ENCODE measurements around the gene HELZ. TPM values are rescaled to one million over a fixed set of nuclear protein-coding genes. Genes with fewer than 3 reads are reported as not detected.
"Not testable (repeated sequence)": the region's sequence is repeated elsewhere in the genome, so short reads cannot be mapped to it uniquely, and the experiment has no call there.

The HELZ gene, protein sequence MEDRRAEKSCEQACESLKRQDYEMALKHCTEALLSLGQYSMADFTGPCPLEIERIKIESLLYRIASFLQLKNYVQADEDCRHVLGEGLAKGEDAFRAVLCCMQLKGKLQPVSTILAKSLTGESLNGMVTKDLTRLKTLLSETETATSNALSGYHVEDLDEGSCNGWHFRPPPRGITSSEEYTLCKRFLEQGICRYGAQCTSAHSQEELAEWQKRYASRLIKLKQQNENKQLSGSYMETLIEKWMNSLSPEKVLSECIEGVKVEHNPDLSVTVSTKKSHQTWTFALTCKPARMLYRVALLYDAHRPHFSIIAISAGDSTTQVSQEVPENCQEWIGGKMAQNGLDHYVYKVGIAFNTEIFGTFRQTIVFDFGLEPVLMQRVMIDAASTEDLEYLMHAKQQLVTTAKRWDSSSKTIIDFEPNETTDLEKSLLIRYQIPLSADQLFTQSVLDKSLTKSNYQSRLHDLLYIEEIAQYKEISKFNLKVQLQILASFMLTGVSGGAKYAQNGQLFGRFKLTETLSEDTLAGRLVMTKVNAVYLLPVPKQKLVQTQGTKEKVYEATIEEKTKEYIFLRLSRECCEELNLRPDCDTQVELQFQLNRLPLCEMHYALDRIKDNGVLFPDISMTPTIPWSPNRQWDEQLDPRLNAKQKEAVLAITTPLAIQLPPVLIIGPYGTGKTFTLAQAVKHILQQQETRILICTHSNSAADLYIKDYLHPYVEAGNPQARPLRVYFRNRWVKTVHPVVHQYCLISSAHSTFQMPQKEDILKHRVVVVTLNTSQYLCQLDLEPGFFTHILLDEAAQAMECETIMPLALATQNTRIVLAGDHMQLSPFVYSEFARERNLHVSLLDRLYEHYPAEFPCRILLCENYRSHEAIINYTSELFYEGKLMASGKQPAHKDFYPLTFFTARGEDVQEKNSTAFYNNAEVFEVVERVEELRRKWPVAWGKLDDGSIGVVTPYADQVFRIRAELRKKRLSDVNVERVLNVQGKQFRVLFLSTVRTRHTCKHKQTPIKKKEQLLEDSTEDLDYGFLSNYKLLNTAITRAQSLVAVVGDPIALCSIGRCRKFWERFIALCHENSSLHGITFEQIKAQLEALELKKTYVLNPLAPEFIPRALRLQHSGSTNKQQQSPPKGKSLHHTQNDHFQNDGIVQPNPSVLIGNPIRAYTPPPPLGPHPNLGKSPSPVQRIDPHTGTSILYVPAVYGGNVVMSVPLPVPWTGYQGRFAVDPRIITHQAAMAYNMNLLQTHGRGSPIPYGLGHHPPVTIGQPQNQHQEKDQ (N-terminal part only)
- polyA plus RNA-seq (2013, experiment 1 of 4): 20.6 TPM
- polyA plus RNA-seq (2013, experiment 2 of 4): 21.2 TPM
- polyA plus RNA-seq (2013, experiment 3 of 4): 12.4 TPM
- 17.7 TPM for polyA plus RNA-seq (2013, experiment 4 of 4)

DNA sequence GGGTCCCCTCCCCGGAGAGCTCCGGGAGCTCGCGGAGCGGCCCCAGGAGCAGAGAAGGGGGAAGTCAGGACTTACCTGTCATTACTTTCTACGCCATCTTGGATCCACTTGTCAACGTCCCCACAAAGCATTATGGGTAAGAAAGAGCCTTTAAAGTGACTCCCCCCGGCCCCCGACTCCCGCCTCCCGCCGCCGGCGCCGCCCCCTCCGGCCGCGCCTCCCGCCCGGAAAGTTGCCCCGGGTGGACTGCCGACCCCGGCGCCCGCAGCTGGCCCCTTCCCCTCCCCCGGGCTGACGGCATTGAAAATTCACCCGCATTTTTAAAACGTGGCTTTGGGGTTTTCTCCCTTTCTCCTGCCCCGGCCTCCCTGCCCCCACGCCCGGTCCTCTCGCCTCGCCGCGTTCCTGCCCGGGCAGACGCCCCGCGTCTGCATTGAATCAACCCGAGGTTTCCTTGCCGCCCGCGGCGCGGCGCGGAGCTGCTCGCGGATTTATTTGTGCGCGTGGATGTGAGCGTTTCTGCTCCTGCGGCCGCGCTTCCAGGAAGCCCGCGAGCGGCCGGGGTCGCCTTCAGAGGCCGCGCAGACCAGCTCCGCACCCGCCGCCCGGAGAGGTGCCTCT lies at the start of gene HELZ:
Gene HELZ, minus strand, starts transcription at position 124 of the 621 bp plus-strand sequence. CDS start 26,392 bp downstream, outside the sequence.
- H3K36me3 ChIP-seq (ENCODE audit: control insufficient read depth, insufficient read depth, low read length): no peaks in the 10 kb centered on the region
- 0% methylated on average over 67 of the region's 67 CpGs for WGBS, 2 experiments

DNA sequence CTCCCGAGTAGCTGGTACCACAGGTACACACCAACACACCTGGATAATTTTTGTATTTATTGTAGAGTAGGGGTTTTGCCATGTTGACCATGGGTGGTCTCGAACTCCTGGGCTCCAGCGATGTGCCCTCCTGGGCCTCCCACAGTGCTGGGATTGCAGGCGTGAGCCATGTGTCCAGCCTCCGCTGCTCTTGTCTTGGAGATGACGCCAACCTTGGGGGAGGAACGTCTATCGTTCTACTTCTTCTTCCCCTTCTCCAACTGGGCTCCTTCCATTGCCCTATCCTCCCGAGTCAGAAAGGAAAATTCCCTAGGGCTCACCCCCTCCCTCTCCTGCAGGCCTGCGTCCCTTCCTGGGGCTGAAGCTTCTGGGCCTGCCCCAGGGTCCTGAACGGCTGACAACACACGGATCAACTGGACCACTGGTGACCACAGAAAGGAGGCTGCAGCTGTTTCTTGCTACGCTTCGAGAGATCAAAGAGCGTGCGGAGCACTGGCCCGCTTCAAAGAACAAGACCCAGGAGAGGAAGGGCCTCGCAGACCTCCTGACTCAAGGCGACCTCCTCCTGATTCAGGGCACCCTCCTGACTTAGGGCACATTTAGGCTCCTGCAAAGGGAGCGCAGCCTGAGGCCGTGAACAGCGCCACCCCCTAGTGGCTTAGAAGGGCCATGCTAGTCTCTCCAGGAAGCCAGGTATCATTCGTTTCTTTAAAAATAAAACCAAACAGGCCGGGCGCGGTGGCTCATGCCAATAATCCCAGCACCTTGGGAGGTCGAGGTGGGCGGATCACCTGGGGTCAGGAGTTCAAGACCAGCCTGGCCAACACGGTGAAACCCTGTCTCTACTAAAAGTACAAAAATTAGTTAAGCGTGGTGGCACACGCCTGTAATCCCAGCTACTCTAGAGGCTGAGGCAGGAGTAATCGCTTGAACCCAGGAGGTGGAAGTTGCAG lies 48.5 kb upstream of the HELZ start:
- Histone ChIP-seq H3K36me3 (ENCODE audit: control insufficient read depth, insufficient read depth, low read length) (no peaks in the 10 kb centered on the region), H3K4me3 (ENCODE audit: insufficient read depth, low read depth, low read length) (no peak overlapping the region), H3K4me1 (ENCODE audit: control insufficient read depth, insufficient read depth, low read length) (no peaks in the 10 kb centered on the region), H3K27me3 (ENCODE audit: control insufficient read depth, insufficient read depth, low read length, poor library complexity, severe bottlenecking) (no peaks in the 10 kb centered on the region), H3K27ac (ENCODE audit: insufficient read depth, low read depth, low read length, poor library complexity, severe bottlenecking) (no peak overlapping the region), H3K9me3 (ENCODE audit: control insufficient read depth, low read length) (no peaks in the 10 kb centered on the region)
- 70 to 71% methylated on average over 31 to 32 of the region's 32 CpGs for WGBS, 2 experiments

More for the DNA sequence above, at the start of gene HELZ:
- no peaks in the 10 kb centered on the region for H3K9me3 ChIP-seq (ENCODE audit: control insufficient read depth, low read length)
- H3K4me1 ChIP-seq (ENCODE audit: control insufficient read depth, insufficient read depth, low read length): no peaks in the 10 kb centered on the region
- H3K4me3 ChIP-seq (ENCODE audit: insufficient read depth, low read depth, low read length): peak within 1 kb of the TSS; percentile 92
- peaks cover 13% of the 10 kb centered on the region for H3K27me3 ChIP-seq (ENCODE audit: control insufficient read depth, insufficient read depth, low read length, poor library complexity, severe bottlenecking)
- H3K27ac ChIP-seq (ENCODE audit: insufficient read depth, low read depth, low read length, poor library complexity, severe bottlenecking): peak within 1 kb of the TSS; percentile 68

DNA sequence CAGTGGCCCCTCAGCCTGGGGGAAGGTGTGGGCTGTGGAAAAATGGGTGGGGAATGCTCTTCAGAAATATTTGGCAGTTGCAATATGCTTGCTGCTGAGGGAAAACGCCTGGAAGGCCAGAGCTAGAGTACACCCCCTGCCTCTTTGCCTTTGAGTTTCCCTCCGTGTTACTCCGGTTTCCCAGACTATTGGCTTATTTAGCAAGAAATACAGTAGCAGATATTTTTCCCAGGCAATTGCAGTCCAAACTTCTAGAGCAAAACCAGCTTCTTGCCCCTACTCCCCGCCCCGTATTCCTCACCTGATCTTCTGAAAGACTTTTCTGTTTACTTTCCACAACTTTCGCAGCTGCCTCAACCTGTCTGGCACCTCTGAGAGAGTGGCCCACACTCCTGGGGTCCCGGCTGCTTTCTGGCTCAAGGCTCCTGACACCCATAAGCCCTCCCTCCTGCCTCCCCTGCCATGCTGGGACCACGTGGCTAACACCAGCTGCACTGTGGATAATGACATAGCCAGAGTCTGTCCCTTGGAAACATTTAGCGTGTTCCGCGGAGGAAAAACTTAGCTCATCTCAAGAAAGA lies 45.8 kb upstream of the HELZ start:
- H3K36me3 ChIP-seq (ENCODE audit: control insufficient read depth, insufficient read depth, low read length): no peaks in the 10 kb centered on the region
- no peaks in the 10 kb centered on the region for H3K27me3 ChIP-seq (ENCODE audit: control insufficient read depth, insufficient read depth, low read length, poor library complexity, severe bottlenecking)
- H3K4me3 ChIP-seq (ENCODE audit: insufficient read depth, low read depth, low read length): no peak overlapping the region
- H3K4me1 ChIP-seq (ENCODE audit: control insufficient read depth, insufficient read depth, low read length): no peaks in the 10 kb centered on the region
- H3K9me3 ChIP-seq (ENCODE audit: control insufficient read depth, low read length): no peaks in the 10 kb centered on the region
- no peak overlapping the region for H3K27ac ChIP-seq (ENCODE audit: insufficient read depth, low read depth, low read length, poor library complexity, severe bottlenecking)
- whole genome bisulfite sequencing, 2 experiments: 83 to 91% methylated on average over 11 of the region's 11 CpGs

DNA sequence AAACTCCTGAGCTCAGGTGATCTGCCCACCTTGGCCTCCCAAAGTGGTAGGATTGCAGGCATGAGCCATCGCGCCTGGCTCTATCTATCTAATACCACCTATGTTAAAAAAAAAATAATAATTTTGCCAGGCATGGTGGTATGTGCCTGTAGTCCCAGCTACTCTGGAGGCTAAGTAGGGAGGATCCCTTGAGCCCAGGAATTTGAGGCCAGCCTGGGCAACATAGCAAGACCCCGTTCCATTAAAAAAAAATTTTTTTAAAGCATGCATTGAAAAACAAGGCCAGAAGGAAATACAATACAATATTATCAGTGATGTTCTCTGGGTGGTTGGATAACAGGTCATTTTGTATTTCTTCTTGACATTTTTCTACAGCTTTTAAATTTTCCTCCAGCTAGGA lies 45.2 kb upstream of the HELZ start:
- Histone ChIP-seq H3K27ac (ENCODE audit: insufficient read depth, low read depth, low read length, poor library complexity, severe bottlenecking) (no peak overlapping the region), H3K36me3 (ENCODE audit: control insufficient read depth, insufficient read depth, low read length) (no peaks in the 10 kb centered on the region), H3K27me3 (ENCODE audit: control insufficient read depth, insufficient read depth, low read length, poor library complexity, severe bottlenecking) (no peaks in the 10 kb centered on the region), H3K9me3 (ENCODE audit: control insufficient read depth, low read length) (no peaks in the 10 kb centered on the region), H3K4me3 (ENCODE audit: insufficient read depth, low read depth, low read length) (no peak overlapping the region), H3K4me1 (ENCODE audit: control insufficient read depth, insufficient read depth, low read length) (no peaks in the 10 kb centered on the region)
- 82 to 90% methylated on average over 2 to 3 of the region's 3 CpGs for WGBS, 2 experiments

DNA sequence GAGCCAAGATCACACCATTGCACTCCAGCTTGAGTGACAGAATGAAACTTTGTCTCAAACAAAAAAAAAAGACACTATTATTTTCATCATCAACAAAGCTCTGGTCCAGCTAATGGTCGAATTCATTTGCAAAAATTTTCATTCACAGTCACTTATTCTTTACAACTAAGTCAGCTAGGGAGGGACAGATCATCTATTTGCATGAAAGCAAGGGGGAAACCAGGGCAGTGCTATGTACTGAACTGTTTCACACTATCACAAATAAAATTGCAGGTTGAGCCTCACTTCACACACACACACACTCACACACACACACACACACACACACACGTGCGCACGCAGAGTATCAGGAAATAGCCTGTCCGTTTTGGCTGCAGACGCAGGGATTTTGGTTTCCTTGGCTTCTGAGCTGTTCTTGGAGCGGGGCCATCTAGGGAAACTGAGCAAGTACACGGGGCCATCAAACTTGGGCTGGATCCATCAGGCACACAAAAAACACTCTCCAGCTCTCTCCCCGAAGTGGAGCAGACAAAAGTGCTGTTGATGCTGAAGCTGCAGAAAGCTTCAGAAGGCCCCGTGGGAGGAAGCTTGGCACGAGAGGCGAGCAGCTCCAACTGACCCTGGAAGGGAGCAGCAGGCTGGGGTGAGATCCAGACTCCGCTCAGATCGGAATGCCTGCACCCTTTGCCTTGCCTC lies 44.3 kb upstream of the HELZ start:
- no peaks in the 10 kb centered on the region for H3K4me1 ChIP-seq (ENCODE audit: control insufficient read depth, insufficient read depth, low read length)
- no peaks in the 10 kb centered on the region for H3K9me3 ChIP-seq (ENCODE audit: control insufficient read depth, low read length)
- H3K36me3 ChIP-seq (ENCODE audit: control insufficient read depth, insufficient read depth, low read length): no peaks in the 10 kb centered on the region
- H3K27ac ChIP-seq (ENCODE audit: insufficient read depth, low read depth, low read length, poor library complexity, severe bottlenecking): no peak overlapping the region
- H3K4me3 ChIP-seq (ENCODE audit: insufficient read depth, low read depth, low read length): no peak overlapping the region
- 82 to 83% methylated on average over 14 of the region's 14 CpGs for WGBS, 2 experiments
- no peaks in the 10 kb centered on the region for H3K27me3 ChIP-seq (ENCODE audit: control insufficient read depth, insufficient read depth, low read length, poor library complexity, severe bottlenecking)

DNA sequence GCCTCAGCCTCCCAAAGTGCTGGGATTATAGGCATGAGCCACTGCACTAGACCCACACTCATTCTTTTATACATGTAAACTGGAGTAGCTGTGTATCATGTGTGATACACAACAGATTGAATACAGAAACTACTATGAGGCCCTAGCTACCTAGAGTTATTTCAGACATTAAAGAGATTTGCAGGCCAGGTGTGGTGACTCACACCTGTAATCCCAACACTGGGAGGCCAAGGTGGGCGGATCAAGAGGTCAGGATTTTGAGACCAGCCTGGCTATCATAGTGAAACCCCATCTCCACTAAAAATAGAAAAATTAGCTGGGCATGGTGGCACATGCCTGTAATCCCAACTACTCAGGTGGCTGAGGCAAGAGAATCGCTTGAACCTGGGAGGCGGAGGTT lies 41.8 kb upstream of the HELZ start:
- WGBS, 2 experiments: 76 to 83% methylated on average over 3 of the region's 3 CpGs
- H3K9me3 ChIP-seq (ENCODE audit: control insufficient read depth, low read length); H3K27me3 ChIP-seq (ENCODE audit: control insufficient read depth, insufficient read depth, low read length, poor library complexity, severe bottlenecking); H3K27ac ChIP-seq (ENCODE audit: insufficient read depth, low read depth, low read length, poor library complexity, severe bottlenecking); H3K36me3 ChIP-seq (ENCODE audit: control insufficient read depth, insufficient read depth, low read length); H3K4me1 ChIP-seq (ENCODE audit: control insufficient read depth, insufficient read depth, low read length); H3K4me3 ChIP-seq (ENCODE audit: insufficient read depth, low read depth, low read length): not testable (repeated sequence)

DNA sequence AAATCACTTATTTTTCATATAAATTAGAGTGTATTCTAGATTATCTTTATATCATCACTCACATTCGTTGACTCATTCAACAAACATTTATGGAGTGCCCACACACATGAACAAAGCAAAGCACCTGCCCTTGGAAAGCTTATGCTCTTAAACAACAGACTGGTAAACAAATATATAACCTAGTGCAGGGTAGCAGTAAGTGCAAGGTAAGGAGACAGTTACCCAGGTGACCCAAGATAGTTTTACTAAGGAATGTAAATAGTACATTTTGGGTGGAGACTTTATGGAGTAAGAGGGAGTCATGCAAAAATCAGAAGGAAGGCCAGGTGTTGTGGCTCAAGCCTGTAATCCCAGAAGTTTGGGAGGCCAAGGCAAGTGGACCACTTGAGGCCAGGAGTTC lies 40.4 kb upstream of the HELZ start:
- Histone ChIP-seq H3K36me3 (ENCODE audit: control insufficient read depth, insufficient read depth, low read length) (no peaks in the 10 kb centered on the region), H3K4me1 (ENCODE audit: control insufficient read depth, insufficient read depth, low read length) (no peaks in the 10 kb centered on the region), H3K9me3 (ENCODE audit: control insufficient read depth, low read length) (no peaks in the 10 kb centered on the region), H3K4me3 (ENCODE audit: insufficient read depth, low read depth, low read length) (no peak overlapping the region), H3K27ac (ENCODE audit: insufficient read depth, low read depth, low read length, poor library complexity, severe bottlenecking) (no peak overlapping the region), H3K27me3 (ENCODE audit: control insufficient read depth, insufficient read depth, low read length, poor library complexity, severe bottlenecking) (no peaks in the 10 kb centered on the region)
- 86 to 91% methylated on average over 1 of the region's 1 CpG for WGBS, 2 experiments

DNA sequence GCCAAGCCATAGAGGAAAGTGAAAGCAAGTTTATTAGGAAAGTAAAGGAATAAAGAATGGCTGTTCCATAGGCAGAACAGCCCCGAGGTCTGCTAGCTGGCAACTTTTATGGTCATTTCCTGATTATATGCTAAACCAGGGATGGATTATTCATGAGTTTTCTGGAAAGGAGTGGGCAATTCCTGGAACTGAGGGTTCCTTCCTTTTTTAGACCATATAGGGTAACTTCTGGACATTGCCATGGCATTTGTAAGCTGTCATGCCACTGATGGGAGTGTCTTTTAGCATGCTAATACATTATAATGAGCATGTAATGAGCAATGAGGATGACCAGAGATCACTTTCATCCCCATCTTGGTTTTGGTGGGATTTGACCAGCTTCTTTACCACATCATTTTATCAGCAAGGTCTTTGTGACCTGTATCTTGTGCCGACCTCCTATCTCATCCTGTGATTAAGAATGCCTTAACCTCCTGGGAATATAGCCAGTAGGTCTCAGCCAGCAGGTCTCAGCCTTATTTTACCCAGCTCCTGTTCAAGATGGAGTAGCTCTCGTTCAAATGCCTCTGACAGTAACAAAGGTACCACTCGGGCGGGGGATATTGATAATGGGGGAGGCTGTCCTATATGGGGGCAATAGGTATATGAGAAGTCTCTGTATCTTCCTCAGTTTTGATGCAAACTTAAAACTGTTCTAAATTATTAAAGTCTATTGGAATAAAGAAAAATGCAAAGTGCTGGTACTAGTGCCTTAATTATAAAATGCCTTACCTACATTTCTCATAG lies 38.9 kb upstream of the HELZ start:
- Histone ChIP-seq H3K36me3 (ENCODE audit: control insufficient read depth, insufficient read depth, low read length) (no peaks in the 10 kb centered on the region), H3K27ac (ENCODE audit: insufficient read depth, low read depth, low read length, poor library complexity, severe bottlenecking) (no peak overlapping the region), H3K9me3 (ENCODE audit: control insufficient read depth, low read length) (no peaks in the 10 kb centered on the region), H3K4me1 (ENCODE audit: control insufficient read depth, insufficient read depth, low read length) (no peaks in the 10 kb centered on the region), H3K27me3 (ENCODE audit: control insufficient read depth, insufficient read depth, low read length, poor library complexity, severe bottlenecking) (no peaks in the 10 kb centered on the region), H3K4me3 (ENCODE audit: insufficient read depth, low read depth, low read length) (no peak overlapping the region)
- 93 to 96% methylated on average over 5 of the region's 5 CpGs for WGBS, 2 experiments
